ENCODE measurements around the gene TLR4. TPM values are rescaled to one million over a fixed set of nuclear protein-coding genes. Genes with fewer than 3 reads are reported as not detected.
A peak's percentile ranks its signal among the peaks of the same experiment; 100 is the strongest.

The TLR4 gene
- total RNA-seq, 6 experiments from 2014 or later, result 5.3 to 14.1 (median 10.6) TPM

GRCh38 chr9:117722108-117722761 is 18.0 kb downstream of the TLR4 start:
- Histone ChIP-seq H3K4me3 (no peak overlapping the region), H3K4me1 (peaks cover 0 to 25% (median 12%) of the 10 kb centered on the region in 4 donors), H3K9me3 (no peaks in the 10 kb centered on the region), H3K27ac (no peak overlapping the region), H3K27me3 (no peaks in the 10 kb centered on the region), H3K36me3 (no peaks in the 10 kb centered on the region)
- no peak for DNase-seq
- TF ChIP-seq, protein P1, sequence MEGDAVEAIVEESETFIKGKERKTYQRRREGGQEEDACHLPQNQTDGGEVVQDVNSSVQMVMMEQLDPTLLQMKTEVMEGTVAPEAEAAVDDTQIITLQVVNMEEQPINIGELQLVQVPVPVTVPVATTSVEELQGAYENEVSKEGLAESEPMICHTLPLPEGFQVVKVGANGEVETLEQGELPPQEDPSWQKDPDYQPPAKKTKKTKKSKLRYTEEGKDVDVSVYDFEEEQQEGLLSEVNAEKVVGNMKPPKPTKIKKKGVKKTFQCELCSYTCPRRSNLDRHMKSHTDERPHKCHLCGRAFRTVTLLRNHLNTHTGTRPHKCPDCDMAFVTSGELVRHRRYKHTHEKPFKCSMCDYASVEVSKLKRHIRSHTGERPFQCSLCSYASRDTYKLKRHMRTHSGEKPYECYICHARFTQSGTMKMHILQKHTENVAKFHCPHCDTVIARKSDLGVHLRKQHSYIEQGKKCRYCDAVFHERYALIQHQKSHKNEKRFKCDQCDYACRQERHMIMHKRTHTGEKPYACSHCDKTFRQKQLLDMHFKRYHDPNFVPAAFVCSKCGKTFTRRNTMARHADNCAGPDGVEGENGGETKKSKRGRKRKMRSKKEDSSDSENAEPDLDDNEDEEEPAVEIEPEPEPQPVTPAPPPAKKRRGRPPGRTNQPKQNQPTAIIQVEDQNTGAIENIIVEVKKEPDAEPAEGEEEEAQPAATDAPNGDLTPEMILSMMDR (IDR thresholded peaks at IDR 0.05), result no peak
- no peak for TF ChIP-seq POLR2A (IDR thresholded peaks at IDR 0.05)
- no peak for ATAC-seq
- intact Hi-C loops (cut with DNase I), result no loop called here
- WGBS (ENCODE audit: insufficient coverage, low coverage, low lambda C conversion rate, missing lambda C conversion rate), result 69% methylated on average over 6 of the region's 6 CpGs

DNA sequence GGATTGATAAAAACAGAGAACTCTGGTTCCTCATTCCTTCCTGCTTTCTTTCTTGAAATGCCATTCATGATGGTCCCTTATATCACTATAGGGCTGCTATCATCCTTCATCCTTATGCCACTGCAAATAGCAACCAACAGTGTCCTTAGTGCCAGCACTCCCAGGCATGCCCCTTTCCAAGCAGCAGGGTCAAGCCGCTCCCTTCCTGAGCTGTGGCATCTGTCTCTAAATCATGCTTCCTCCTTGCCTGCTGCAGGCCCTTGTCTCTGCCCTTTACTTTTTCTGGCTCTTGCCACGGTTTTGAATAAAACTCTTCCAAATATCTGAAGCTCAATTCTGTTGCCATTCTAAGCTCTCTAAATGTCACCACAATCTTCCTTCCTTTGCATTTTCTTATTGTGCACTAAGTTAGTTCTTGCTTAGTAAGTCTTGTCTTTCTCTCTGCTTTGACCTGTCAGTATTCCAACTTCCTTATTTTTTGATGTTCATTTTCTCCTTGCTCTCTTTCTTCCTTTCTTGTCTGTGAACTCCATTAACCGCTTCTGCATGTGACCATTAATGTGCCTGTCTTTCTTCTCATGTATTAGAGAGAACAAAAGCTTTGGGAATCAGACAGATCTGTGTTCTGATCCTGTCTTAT is 19.9 kb downstream of the TLR4 start:
- peaks cover 0 to 25% (median 12%) of the 10 kb centered on the region in 4 donors for H3K4me1 ChIP-seq
- ATAC-seq (peak in 2 of 4 donors; percentile 8 to 15), DNase-seq (no peak)
- H3K4me3 ChIP-seq, result no peak overlapping the region
- H3K36me3 ChIP-seq, result no peaks in the 10 kb centered on the region
- no peaks in the 10 kb centered on the region for H3K9me3 ChIP-seq
- peak overlapping the region in 1 of 3 donors; percentile 26 for H3K27ac ChIP-seq
- H3K27me3 ChIP-seq, result no peaks in the 10 kb centered on the region
- 31% methylated on average over 3 of the region's 3 CpGs for WGBS (ENCODE audit: insufficient coverage, low coverage, low lambda C conversion rate, missing lambda C conversion rate)
- TF ChIP-seq, protein P1 (IDR thresholded peaks at IDR 0.05), result no peak
- no peak for TF ChIP-seq POLR2A (IDR thresholded peaks at IDR 0.05)
- intact Hi-C loops (cut with DNase I), result no loop called here

- Histone ChIP-seq H3K27ac (peak overlapping the region in 2 of 3 donors; percentile 25 to 30), H3K36me3 (no peaks in the 10 kb centered on the region), H3K9me3 (no peaks in the 10 kb centered on the region), H3K4me1 (peaks cover 0 to 17% (median 8%) of the 10 kb centered on the region in 4 donors), H3K4me3 (no peak overlapping the region), H3K27me3 (no peaks in the 10 kb centered on the region)
- 54% methylated on average over 2 of the region's 2 CpGs for WGBS (ENCODE audit: insufficient coverage, low coverage, low lambda C conversion rate, missing lambda C conversion rate)
- ATAC-seq, result peak; percentile 23 to 60 (median 42)
- intact Hi-C loops (cut with DNase I), result no loop called here
- DNase-seq, result no peak
- TF ChIP-seq, protein P1 (IDR thresholded peaks at IDR 0.05), result no peak
- TF ChIP-seq POLR2A (IDR thresholded peaks at IDR 0.05), result no peak
Observed at GRCh38 chr9:117725426-117725887, 21.3 kb downstream of the TLR4 start.

- DNase-seq, result no peak
- WGBS (ENCODE audit: insufficient coverage, low coverage, low lambda C conversion rate, missing lambda C conversion rate), result 73% methylated on average over 2 of the region's 2 CpGs
- intact Hi-C loops (cut with DNase I), result no loop called here
- H3K4me1 ChIP-seq, result peaks cover 0 to 6% (median 2%) of the 10 kb centered on the region in 4 donors
- H3K27ac ChIP-seq, result no peak overlapping the region
- H3K9me3 ChIP-seq, result no peaks in the 10 kb centered on the region
- H3K36me3 ChIP-seq, result no peaks in the 10 kb centered on the region
- H3K27me3 ChIP-seq, result no peaks in the 10 kb centered on the region
- no peak for ATAC-seq
- no peak for TF ChIP-seq POLR2A (IDR thresholded peaks at IDR 0.05)
- TF ChIP-seq, protein P1 (IDR thresholded peaks at IDR 0.05), result no peak
- no peak overlapping the region for H3K4me3 ChIP-seq
Observed at GRCh38 chr9:117729375-117729774, 25.2 kb downstream of the TLR4 start.
